ENCODE data around the gene PFKP.

- TF ChIP-seq CTCF (IDR thresholded peaks at IDR 0.05; ENCODE audit: low read depth, low read length) (no peak), EZH2phosphoT487 (IDR thresholded peaks at IDR 0.05; ENCODE audit: low read depth) (no peak)
Observed at GRCh38 chr10:3169271-3169670, 101.9 kb downstream of the PFKP start.

Measured in OCI-LY3 (cell line).